ENCODE data around the gene MEGF6. TPM values are rescaled to one million over a fixed set of nuclear protein-coding genes. Genes with fewer than 3 reads are reported as not detected.

MEGF6 gene
- total RNA-seq, 1 experiment from 2014 or later, result 21.3 TPM

DNA sequence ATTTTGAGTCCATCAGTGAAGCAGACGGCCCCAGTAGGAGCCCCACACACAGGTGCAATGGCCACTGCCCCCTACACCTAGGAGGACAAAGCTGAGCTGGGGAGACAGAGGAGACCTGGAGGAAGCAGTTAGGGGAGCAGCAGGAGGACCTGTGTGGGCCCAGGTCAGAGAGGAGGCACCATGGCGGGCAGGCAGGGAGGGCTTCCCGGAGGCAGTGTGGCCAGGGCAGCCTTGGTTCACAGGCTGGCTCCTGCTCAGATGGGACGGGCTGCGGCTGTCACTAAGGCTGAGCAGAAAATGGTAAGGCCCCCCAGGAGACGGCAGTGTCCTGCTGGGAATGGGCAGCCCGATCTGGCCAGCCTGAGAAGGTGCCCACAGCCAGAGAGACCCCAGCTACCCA, 15.4 kb downstream of the MEGF6 start:
- TF ChIP-seq, protein P1, sequence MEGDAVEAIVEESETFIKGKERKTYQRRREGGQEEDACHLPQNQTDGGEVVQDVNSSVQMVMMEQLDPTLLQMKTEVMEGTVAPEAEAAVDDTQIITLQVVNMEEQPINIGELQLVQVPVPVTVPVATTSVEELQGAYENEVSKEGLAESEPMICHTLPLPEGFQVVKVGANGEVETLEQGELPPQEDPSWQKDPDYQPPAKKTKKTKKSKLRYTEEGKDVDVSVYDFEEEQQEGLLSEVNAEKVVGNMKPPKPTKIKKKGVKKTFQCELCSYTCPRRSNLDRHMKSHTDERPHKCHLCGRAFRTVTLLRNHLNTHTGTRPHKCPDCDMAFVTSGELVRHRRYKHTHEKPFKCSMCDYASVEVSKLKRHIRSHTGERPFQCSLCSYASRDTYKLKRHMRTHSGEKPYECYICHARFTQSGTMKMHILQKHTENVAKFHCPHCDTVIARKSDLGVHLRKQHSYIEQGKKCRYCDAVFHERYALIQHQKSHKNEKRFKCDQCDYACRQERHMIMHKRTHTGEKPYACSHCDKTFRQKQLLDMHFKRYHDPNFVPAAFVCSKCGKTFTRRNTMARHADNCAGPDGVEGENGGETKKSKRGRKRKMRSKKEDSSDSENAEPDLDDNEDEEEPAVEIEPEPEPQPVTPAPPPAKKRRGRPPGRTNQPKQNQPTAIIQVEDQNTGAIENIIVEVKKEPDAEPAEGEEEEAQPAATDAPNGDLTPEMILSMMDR (conservative IDR thresholded peaks at IDR 0.05), result no peak
- Histone ChIP-seq H3K27ac (ENCODE audit: insufficient read length, low read depth, low read length) (no peak overlapping the region), H2BK120ac (ENCODE audit: low read depth, low read length, poor library complexity, severe bottlenecking) (no peak overlapping the region), H3K56ac (ENCODE audit: insufficient read length, low read depth, low read length) (no peak overlapping the region), H4K20me1 (ENCODE audit: control insufficient read depth, insufficient read depth, insufficient read length) (no peaks in the 10 kb centered on the region), H2BK5ac (ENCODE audit: insufficient read length, low read length) (no peak overlapping the region), H3K79me1 (ENCODE audit: insufficient read depth, low read depth, low read length, poor library complexity, severe bottlenecking) (no peaks in the 10 kb centered on the region), H3K9ac (ENCODE audit: extremely low read depth, insufficient read length, low read length) (no peak overlapping the region), H2BK15ac (ENCODE audit: low read depth, low read length) (no peak overlapping the region), H3K4me1 (ENCODE audit: insufficient read depth, low read length) (peaks cover 3% of the 10 kb centered on the region; the same call in 1 of the 2 replicates), H2BK12ac (ENCODE audit: insufficient read length, low read depth, low read length) (no peak overlapping the region), H2AFZ (ENCODE audit: low read length) (no peak overlapping the region), H4K8ac (replicated peaks; ENCODE audit: insufficient read length, low read depth, low read length) (no peak overlapping the region), H3K14ac (ENCODE audit: insufficient read depth, low read length) (no peak overlapping the region), H3K79me2 (ENCODE audit: insufficient read depth, low read length) (no peaks in the 10 kb centered on the region), H2BK20ac (ENCODE audit: low read depth, low read length, poor library complexity, severe bottlenecking) (no peak overlapping the region), H3K9me3 (ENCODE audit: control insufficient read depth, low read depth, low read length) (no peaks in the 10 kb centered on the region), H3K27me3 (ENCODE audit: insufficient read depth, low read length) (no peaks in the 10 kb centered on the region), H3K23me2 (ENCODE audit: insufficient read length, low read depth, low read length, poor library complexity, severe bottlenecking) (no peaks in the 10 kb centered on the region), H2AK5ac (ENCODE audit: insufficient read length, low read length) (no peak overlapping the region), H3K23ac (ENCODE audit: insufficient read length, low read depth, low read length) (no peak overlapping the region), H4K91ac (ENCODE audit: insufficient read length, low read depth, low read length) (no peak overlapping the region), H3K4ac (ENCODE audit: low read depth, low read length) (no peak overlapping the region), H4K5ac (ENCODE audit: insufficient read length, low read depth, low read length) (no peak overlapping the region), H3K18ac (ENCODE audit: insufficient read length, low read depth, low read length) (no peak overlapping the region), H3T11ph (ENCODE audit: low read length) (no peak overlapping the region), H3K4me2 (ENCODE audit: insufficient read depth, insufficient read length, low read length) (no peak overlapping the region)
- peaks cover 19 to 32% of the 10 kb centered on the region in 2 experiments for H3K4me1 Mint-ChIP-seq
- H3K27me3 Mint-ChIP-seq (ENCODE audit: low read depth), result no peaks in the 10 kb centered on the region
- no peaks in the 10 kb centered on the region for H3K9me3 Mint-ChIP-seq
- H3K36me3 Mint-ChIP-seq (ENCODE audit: insufficient read depth in 1 of 3, low read depth in 3 of 3), result peaks cover 0 to 2% (median 0%) of the 10 kb centered on the region in 3 experiments; a peak in 1 of 7 replicates
- DNase-seq, result no peak
- WGBS (ENCODE audit: extremely low coverage, insufficient read length, low lambda C conversion rate), result no CpG with 5 or more reads among the region's 7 CpGs
- H3K27ac Mint-ChIP-seq, result peak overlapping the region in 1 of 3 experiments; percentile 77; a peak in 1 of 7 replicates
- H3K4me3 Mint-ChIP-seq, result no peak overlapping the region
